GM20000 (cell line): ENCODE measurements around the gene DGKI.

Experiments used
- DNase-seq: peaks from one replicate; pipeline ENCODE4 v3.0.0; 2012; ENCODE audit warnings: low spot score
- CTCF ChIP-seq: IDR thresholded peaks from 2 replicates; pipeline ENCODE4 v1.5.1; 2012; ENCODE audit warnings: mild to moderate bottlenecking, control low read depth; ENCODE audit errors: extremely low read depth, missing control alignments

Gene DGKI

GRCh38 chr7:137734221-137734620 lies 112.6 kb downstream of the DGKI start:
- no peak for TF ChIP-seq CTCF
- DNase-seq = no peak

- DNase-seq = no peak
- TF ChIP-seq CTCF = no peak
Observed at GRCh38 chr7:137732168-137732567, 114.6 kb downstream of the DGKI start.

DNA sequence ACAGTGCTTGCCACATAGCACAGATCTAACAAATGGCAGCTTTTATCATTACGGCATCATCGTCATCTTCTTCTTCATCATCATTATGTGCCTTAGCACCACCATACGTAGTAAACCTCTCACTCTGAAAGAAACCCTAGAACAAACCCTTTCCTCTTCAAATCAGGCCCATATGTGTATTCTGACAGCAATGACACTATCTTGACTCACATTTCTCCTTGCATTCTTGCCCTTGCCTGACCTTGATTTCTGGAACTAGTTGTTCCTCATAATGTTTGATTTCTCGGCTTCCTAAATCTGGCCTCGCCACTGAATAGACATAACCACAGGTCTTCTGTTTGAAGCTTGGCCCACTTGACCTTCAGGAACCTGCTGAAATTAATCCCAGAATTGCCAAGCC lies 115.3 kb downstream of the DGKI start:
- TF ChIP-seq CTCF = no peak
- DNase-seq = no peak

DNA sequence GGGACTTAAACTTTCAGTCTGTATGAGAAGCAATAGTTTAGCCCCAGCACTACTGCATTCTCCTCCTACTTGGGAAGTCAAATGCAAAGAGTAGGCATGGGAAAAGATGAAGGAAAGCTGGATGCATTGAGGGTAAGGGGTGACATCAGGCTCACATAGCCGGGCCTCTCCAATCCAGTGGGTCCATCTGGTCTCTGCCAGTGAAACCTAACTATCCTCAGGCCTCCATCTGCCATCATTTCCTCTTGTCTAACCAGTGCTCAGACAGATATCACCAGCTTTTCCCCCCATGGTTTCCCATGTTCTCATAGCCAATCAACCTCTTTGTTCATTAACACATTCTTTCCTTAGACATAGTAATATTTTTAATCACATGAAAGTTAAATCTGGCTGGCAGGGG lies 118.3 kb downstream of the DGKI start:
- TF ChIP-seq CTCF = no peak
- no peak for DNase-seq

- no peak for DNase-seq
- TF ChIP-seq CTCF = no peak
Observed at GRCh38 chr7:137727413-137727812, 119.4 kb downstream of the DGKI start.

DNA sequence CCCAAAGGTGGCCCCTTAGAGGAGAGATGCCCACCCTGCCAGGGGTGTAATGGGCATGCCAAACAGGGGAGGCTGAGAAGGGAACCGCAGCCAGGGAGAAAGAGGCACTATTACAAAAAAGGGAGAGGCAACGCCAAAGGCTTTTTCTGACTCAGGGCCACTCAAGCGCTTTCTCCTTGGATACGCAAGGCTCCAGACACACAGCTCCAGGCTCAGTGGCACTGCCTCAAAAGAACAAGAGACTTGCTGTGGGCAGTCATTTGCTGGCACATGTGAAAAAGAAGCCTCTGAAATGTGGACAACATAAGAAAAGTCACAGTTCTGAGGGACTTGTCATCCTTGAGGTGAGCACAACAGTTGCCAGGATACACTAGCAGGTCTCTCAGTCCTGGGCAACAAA lies 128.4 kb downstream of the DGKI start:
- no peak for TF ChIP-seq CTCF
- no peak for DNase-seq

DNA sequence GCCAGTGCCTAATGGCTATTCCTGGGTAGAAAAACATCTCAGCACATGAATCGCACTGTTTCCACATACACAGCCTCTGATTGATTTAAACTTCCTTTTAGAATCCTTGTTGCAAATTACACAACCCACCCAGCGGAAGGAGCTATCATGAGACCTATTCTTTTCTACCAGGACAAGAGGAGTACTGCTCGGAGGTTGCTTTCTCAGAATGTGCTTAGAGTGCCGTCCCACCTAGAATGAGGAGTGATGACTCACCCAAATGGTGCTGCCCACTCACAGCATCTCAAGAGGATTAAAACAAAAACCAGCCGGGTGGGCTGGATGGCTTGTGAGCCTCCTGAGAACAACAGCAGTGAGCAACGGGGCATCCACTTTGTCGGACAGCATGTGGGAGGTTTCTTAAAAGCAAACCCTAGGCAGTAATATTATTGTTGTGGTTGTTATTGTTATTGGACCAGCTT lies 128.9 kb downstream of the DGKI start:
- no peak for TF ChIP-seq CTCF
- no peak for DNase-seq
